Right atrium auricular region (tissue), 2 donors: Measurements from ENCODE around the gene DUSP28. TPM values are rescaled to one million over a fixed set of nuclear protein-coding genes. Genes with fewer than 3 reads are reported as not detected.

Source experiments
- DNase-seq: peaks from one replicate; pipeline ENCODE4 v3.0.0-alpha.2; 2019; ENCODE audit warnings: low spot score
- H3K27ac ChIP-seq, 2 donors: fragments of 200-600 bp; sonication (generic); 1 replicate in 1 of 2; 2 replicates in 1 of 2; pipeline ENCODE4 v1.5.1; 2016 to 2019
- H3K27me3 ChIP-seq, 2 donors: fragments of 200-600 bp; sonication (generic); one replicate each; pipeline versions ENCODE4 v1.5.1 to v1.6.0; 2017 to 2019
- H3K36me3 ChIP-seq: fragments of 200-600 bp; sonication (generic); one replicate; pipeline ENCODE4 v1.5.1; 2016
- H3K4me1 ChIP-seq, 2 donors: fragments of 200-600 bp; sonication (generic); one replicate each; pipeline versions ENCODE4 v1.5.1 to v1.6.0; 2017 to 2019
- H3K4me3 ChIP-seq, 2 donors: fragments of 200-600 bp; sonication (generic); 1 replicate in 1 of 2; 2 replicates in 1 of 2; pipeline ENCODE4 v1.5.1; 2017 to 2019; ENCODE audit warnings: mild to moderate bottlenecking in 1 of 2, moderate library complexity in 1 of 2
- H3K9me3 ChIP-seq, 2 donors: fragments of 200-600 bp; sonication (generic); one replicate each; pipeline ENCODE4 v1.5.1; 2019
- CTCF ChIP-seq, 2 donors: fragments of 200-600 bp; sonication (generic); IDR thresholded peaks; one replicate each; pipeline ENCODE4 v1.5.1; 2019; ENCODE audit warnings: antibody characterized with exemption in 2 of 2
- total RNA-seq, 2 donors: library from RNA; depleted of rRNA; stranded (reverse); fragments of >200 nt; gene quantifications; one replicate each; pipeline ENCODE4 v1.1.0, GENCODE V29; 2016

The DUSP28 gene
- total RNA-seq, 2 donors from 2014 or later, result 12.0 to 17.5 TPM

- no peak for TF ChIP-seq CTCF (IDR thresholded peaks at IDR 0.05)
- Histone ChIP-seq H3K36me3 (peaks cover 18% of the 10 kb centered on the region), H3K27me3 (no peaks in the 10 kb centered on the region), H3K9me3 (no peaks in the 10 kb centered on the region), H3K4me3 (no peak overlapping the region), H3K27ac (no peak overlapping the region), H3K4me1 (peaks cover 0 to 18% of the 10 kb centered on the region in 2 donors)
- no peak for DNase-seq
Observed at GRCh38 chr2:240601061-240601830, 41.1 kb downstream of the DUSP28 start.

- DNase-seq, result no peak
- H3K4me3 ChIP-seq, result no peak overlapping the region
- H3K4me1 ChIP-seq, result peaks cover 0 to 14% of the 10 kb centered on the region in 2 donors
- peaks cover 18% of the 10 kb centered on the region for H3K36me3 ChIP-seq
- no peak for TF ChIP-seq CTCF (IDR thresholded peaks at IDR 0.05)
- H3K9me3 ChIP-seq, result no peaks in the 10 kb centered on the region
- no peak overlapping the region for H3K27ac ChIP-seq
- no peaks in the 10 kb centered on the region for H3K27me3 ChIP-seq
Observed at GRCh38 chr2:240601831-240602160, 41.6 kb downstream of the DUSP28 start.

GRCh38 chr2:240602266-240603050 is 42.3 kb downstream of the DUSP28 start:
- Histone ChIP-seq H3K4me1 (peaks cover 0 to 9% of the 10 kb centered on the region in 2 donors), H3K9me3 (no peaks in the 10 kb centered on the region), H3K4me3 (no peak overlapping the region), H3K27me3 (no peaks in the 10 kb centered on the region), H3K36me3 (peaks cover 18% of the 10 kb centered on the region), H3K27ac (no peak overlapping the region)
- DNase-seq, result no peak
- no peak for TF ChIP-seq CTCF (IDR thresholded peaks at IDR 0.05)

- peaks cover 10% of the 10 kb centered on the region for H3K36me3 ChIP-seq
- H3K27me3 ChIP-seq, result no peaks in the 10 kb centered on the region
- H3K27ac ChIP-seq, result no peak overlapping the region
- no peak for TF ChIP-seq CTCF (IDR thresholded peaks at IDR 0.05)
- no peaks in the 10 kb centered on the region for H3K9me3 ChIP-seq
- no peak for DNase-seq
- no peak overlapping the region for H3K4me3 ChIP-seq
- peaks cover 0 to 9% of the 10 kb centered on the region in 2 donors for H3K4me1 ChIP-seq
Observed at GRCh38 chr2:240603081-240603835, 43.1 kb downstream of the DUSP28 start.

- H3K36me3 ChIP-seq, result peaks cover 4% of the 10 kb centered on the region
- DNase-seq, result no peak
- peaks cover 0 to 9% of the 10 kb centered on the region in 2 donors for H3K4me1 ChIP-seq
- no peak for TF ChIP-seq CTCF (IDR thresholded peaks at IDR 0.05)
- H3K9me3 ChIP-seq, result no peaks in the 10 kb centered on the region
- H3K27ac ChIP-seq, result no peak overlapping the region
- no peaks in the 10 kb centered on the region for H3K27me3 ChIP-seq
- no peak overlapping the region for H3K4me3 ChIP-seq
Observed at GRCh38 chr2:240603846-240604245, 43.7 kb downstream of the DUSP28 start.
